HEK293 (cell line): ENCODE measurements around the gene ZFAND6.

ENCODE experiments used
- CTCF ChIA-PET: fragments of 350-600 bp; formaldehyde crosslinking; extraction: SDS; loops from one replicate; lab custom pipeline; 2021; ENCODE audit warnings: antibody characterized with exemption; lab: Yijun Ruan, JAX
- POLR2A ChIA-PET: fragments of 300-600 bp; formaldehyde crosslinking; extraction: SDS; loops from one replicate; lab custom pipeline; 2020; ENCODE audit warnings: antibody characterized with exemption, inconsistent platforms; lab: Yijun Ruan, JAX
- H3K27ac ChIP-seq: fragments of 200-500 bp; sonication (Bioruptor generic); 2 replicates; pipeline ENCODE4 v1.5.1; 2014; ENCODE audit warnings: low read depth, low read length, control low read depth, inconsistent platforms; ENCODE audit errors: extremely low read depth
- H3K36me3 ChIP-seq, 2 experiments: fragments of 200-500 bp in 1 of 2; sonication (Bioruptor generic) in 1 of 2; 1 replicate in 1 of 2; 2 replicates in 1 of 2; pipeline ENCODE4 v1.5.1; 2014 to 2017; ENCODE audit warnings: inconsistent platforms in 2 of 2, low read length in 2 of 2; ENCODE audit not compliant: control insufficient read depth in 2 of 2, insufficient read depth in 1 of 2
- H3K4me1 ChIP-seq: fragments of 200-500 bp; sonication (Bioruptor generic); 2 replicates; pipeline ENCODE4 v1.5.1; 2014; ENCODE audit warnings: mild to moderate bottlenecking, low read length, inconsistent platforms; ENCODE audit not compliant: control insufficient read depth, insufficient read depth
- H3K4me3 ChIP-seq: 2 replicates; pipeline ENCODE4 v1.5.1; 2011; ENCODE audit warnings: low read depth, mild to moderate bottlenecking, control low read depth, low read length, moderate library complexity
- H3K9me3 ChIP-seq: fragments of 200-500 bp; sonication (Bioruptor generic); 2 replicates; pipeline ENCODE4 v1.5.1; 2014; ENCODE audit warnings: low read depth, low read length, inconsistent platforms; ENCODE audit not compliant: control insufficient read depth, insufficient read depth
- KLF7 ChIP-seq: fragments of 450-650 bp; formaldehyde crosslinking; IDR thresholded peaks from 2 replicates; pipeline ENCODE4 v1.5.1; 2016; ENCODE audit warnings: missing biosample characterization, missing genetic modification characterization, borderline replicate concordance
- OVOL3 ChIP-seq: fragments of 450-650 bp; formaldehyde crosslinking; IDR thresholded peaks from 2 replicates; pipeline ENCODE4 v1.5.1; 2016; ENCODE audit warnings: missing biosample characterization, missing genetic modification characterization
- PRDM2 ChIP-seq: fragments of 450-650 bp; formaldehyde crosslinking; IDR thresholded peaks from 2 replicates; pipeline ENCODE4 v1.5.1; 2016; ENCODE audit warnings: missing biosample characterization, missing genetic modification characterization, borderline replicate concordance
- SCRT1 ChIP-seq: fragments of 450-650 bp; formaldehyde crosslinking; IDR thresholded peaks from 2 replicates; pipeline ENCODE4 v1.5.1; 2016; ENCODE audit warnings: missing biosample characterization, missing genetic modification characterization, borderline replicate concordance
- SETDB1 ChIP-seq: IDR thresholded peaks from one replicate; pipeline ENCODE4 v1.6.1; 2017; ENCODE audit warnings: mild to moderate bottlenecking, low read length, moderate library complexity, mixed read lengths; ENCODE audit not compliant: insufficient read length
- ZEB2 ChIP-seq: fragments of 450-650 bp; formaldehyde crosslinking; IDR thresholded peaks from 2 replicates; pipeline ENCODE4 v1.5.1; 2016; ENCODE audit warnings: missing biosample characterization, missing genetic modification characterization
- ZNF133 ChIP-seq: fragments of 450-650 bp; formaldehyde crosslinking; IDR thresholded peaks from 2 replicates; pipeline ENCODE4 v1.5.1; 2016; ENCODE audit warnings: missing biosample characterization, missing genetic modification characterization
- ZNF169 ChIP-seq: fragments of 450-650 bp; formaldehyde crosslinking; IDR thresholded peaks from 2 replicates; pipeline ENCODE4 v1.5.1; 2016; ENCODE audit warnings: missing biosample characterization, missing genetic modification characterization
- ZNF248 ChIP-seq: fragments of 450-650 bp; formaldehyde crosslinking; IDR thresholded peaks from 2 replicates; pipeline ENCODE4 v1.5.1; 2017; ENCODE audit warnings: missing biosample characterization, missing genetic modification characterization
- ZNF26 ChIP-seq: fragments of 450-650 bp; formaldehyde crosslinking; IDR thresholded peaks from 2 replicates; pipeline ENCODE4 v1.5.1; 2016; ENCODE audit warnings: missing biosample characterization, missing genetic modification characterization
- ZNF529 ChIP-seq: fragments of 450-650 bp; formaldehyde crosslinking; IDR thresholded peaks from 2 replicates; pipeline ENCODE4 v1.5.1; 2017; ENCODE audit warnings: missing genetic modification characterization, missing biosample characterization; ENCODE audit not compliant: insufficient replicate concordance
- ZNF610 ChIP-seq: fragments of 450-650 bp; formaldehyde crosslinking; IDR thresholded peaks from 2 replicates; pipeline ENCODE4 v1.5.1; 2016; ENCODE audit warnings: missing biosample characterization, missing genetic modification characterization, borderline replicate concordance
- ZNF658 ChIP-seq: fragments of 450-650 bp; formaldehyde crosslinking; IDR thresholded peaks from 2 replicates; pipeline ENCODE4; 2016; ENCODE audit warnings: missing biosample characterization, missing genetic modification characterization
- ZSCAN30 ChIP-seq: fragments of 450-650 bp; IDR thresholded peaks from 2 replicates; pipeline ENCODE4 v1.5.1; 2018; ENCODE audit warnings: missing biosample characterization, mild to moderate bottlenecking, missing genetic modification characterization, moderate library complexity

ZFAND6 gene

GRCh38 chr15:80168421-80168820, 108.9 kb downstream of the ZFAND6 start:
- POLR2A ChIA-PET = interaction anchor here (0.6 to 0.9 kb wide), 3 partner anchors 107 to 245 kb away, joined by 3 to 4 read pairs (median 4); no protein-coding TSS in a partner anchor
- no peak for TF ChIP-seq PRDM2
- TF ChIP-seq OVOL3 = no peak
- TF ChIP-seq ZNF529 (tag by site-specific recombination) = no peak
- no peak for TF ChIP-seq KLF7

DNA sequence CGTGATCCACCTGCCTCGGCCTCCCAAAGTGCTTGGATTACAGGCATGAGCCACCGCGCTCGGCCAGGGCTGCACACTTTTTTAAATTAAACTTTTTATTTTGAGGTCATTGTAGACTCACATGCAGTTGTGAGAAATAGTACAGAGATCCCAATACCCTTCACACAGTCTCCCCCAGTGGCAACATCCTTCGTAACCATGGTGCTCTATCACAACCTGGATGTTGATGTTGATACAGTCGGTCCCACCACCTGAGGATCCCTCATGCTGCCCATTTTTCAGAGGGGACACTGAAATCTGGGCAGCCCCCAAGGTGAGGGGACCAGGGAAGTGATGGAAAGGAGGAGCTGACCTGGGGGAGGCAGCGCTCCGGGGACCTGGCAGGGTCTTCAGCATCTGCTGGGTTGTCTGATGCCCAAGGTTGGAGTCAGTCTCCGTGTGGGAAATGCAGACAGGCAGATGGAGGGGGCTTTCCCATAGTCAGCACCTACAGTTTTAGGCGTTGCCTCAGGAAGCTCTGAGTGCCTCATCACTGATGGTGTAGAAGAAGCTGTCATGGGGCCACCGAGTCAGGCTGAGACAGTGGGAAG, 110.4 kb downstream of the ZFAND6 start:
- CTCF ChIA-PET = interaction anchor here (0.7 kb wide), 1 partner anchor 24 kb away, joined by 3 read pairs; no protein-coding TSS in a partner anchor
- Histone ChIP-seq H3K4me3 (no peak overlapping the region), H3K36me3 (peaks cover 0 to 21% of the 10 kb centered on the region in 2 experiments; a peak in 2 of 3 replicates), H3K9me3 (no peaks in the 10 kb centered on the region)
- POLR2A ChIA-PET = no interaction called here
- TF ChIP-seq ZNF529 (tag by site-specific recombination) (peak; percentile 91), SETDB1 (no peak)
- TF ChIP-seq, all 188 proteins: peak for 1
- Histone ChIP-seq H3K4me1 (no peaks in the 10 kb centered on the region), H3K27ac (no peak overlapping the region)

More at GRCh38 chr15:80168421-80168820, 108.9 kb downstream of the ZFAND6 start:
- Histone ChIP-seq H3K36me3 (peaks cover 0 to 28% of the 10 kb centered on the region in 2 experiments; a peak in 2 of 3 replicates), H3K4me3 (no peak overlapping the region), H3K27ac (no peak overlapping the region), H3K4me1 (no peaks in the 10 kb centered on the region), H3K9me3 (no peaks in the 10 kb centered on the region)
- CTCF ChIA-PET = interaction anchor here (0.9 kb wide), 1 partner anchor 15 kb away, joined by 3 read pairs; no protein-coding TSS in a partner anchor

DNA sequence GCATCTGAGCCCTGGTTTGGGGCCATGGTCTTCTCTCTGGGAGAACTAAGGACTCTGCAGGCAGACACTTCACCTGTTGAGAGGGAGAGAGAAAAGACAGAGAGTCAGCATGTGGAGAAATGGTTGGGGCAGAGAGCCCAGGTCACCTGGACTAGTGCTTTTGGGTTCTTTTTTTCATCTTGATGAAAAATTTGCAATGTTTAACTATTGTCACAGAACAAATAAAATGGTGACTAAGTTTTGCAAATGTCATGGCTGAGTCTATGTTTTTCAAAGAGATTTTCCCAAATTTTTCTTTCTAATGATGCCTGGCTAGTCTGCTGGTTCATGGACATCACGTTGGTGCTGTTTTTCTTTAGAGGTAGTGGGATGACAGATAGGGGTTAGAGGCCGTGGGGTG, 111.1 kb downstream of the ZFAND6 start:
- ChIA-PET CTCF (interaction anchor here (0.7 kb wide), 1 partner anchor 25 kb away, joined by 3 read pairs; no protein-coding TSS in a partner anchor), POLR2A (no interaction called here)
- no peak overlapping the region for H3K4me3 ChIP-seq
- no peak overlapping the region for H3K27ac ChIP-seq
- no peaks in the 10 kb centered on the region for H3K4me1 ChIP-seq
- H3K36me3 ChIP-seq = peaks cover 0 to 29% of the 10 kb centered on the region in 2 experiments; a peak in 2 of 3 replicates
- H3K9me3 ChIP-seq = no peaks in the 10 kb centered on the region
- no peak for TF ChIP-seq ZSCAN30 (tag by site-specific recombination)
- TF ChIP-seq ZNF169 (tag by site-specific recombination) = no peak
- TF ChIP-seq ZNF26 (tag by site-specific recombination) = no peak

- ChIA-PET POLR2A (no interaction called here), CTCF (interaction anchor here (0.6 to 2.0 kb wide), 10 partner anchors 8 to 832 kb away, joined by 3 to 5 read pairs (median 4); no protein-coding TSS in a partner anchor)
- TF ChIP-seq ZNF133 = no peak
- no peak for TF ChIP-seq ZNF610
- TF ChIP-seq SCRT1 (tag by site-specific recombination) = no peak
- no peak for TF ChIP-seq ZNF248 (tag by site-specific recombination)
- no peak for TF ChIP-seq ZNF658 (tag by site-specific recombination)
- no peak for TF ChIP-seq ZEB2 (tag by site-specific recombination)
- Histone ChIP-seq H3K9me3 (no peaks in the 10 kb centered on the region), H3K4me3 (no peak overlapping the region), H3K4me1 (no peaks in the 10 kb centered on the region), H3K36me3 (peaks cover 0 to 31% of the 10 kb centered on the region in 2 experiments; a peak in 2 of 3 replicates), H3K27ac (no peak overlapping the region)
These were observed 112.3 kb downstream of the ZFAND6 start for GRCh38 chr15:80171787-80172186.
